Loucy (cell line): ENCODE results near the gene NUP54.

ENCODE experiments used
- H2AFZ ChIP-seq: fragments of 200-600 bp; sonication (generic); 2 replicates; pipeline ENCODE4 v1.6.0; 2016; ENCODE audit warnings: antibody characterized with exemption, mild to moderate bottlenecking, low read length, moderate library complexity
- H3F3A ChIP-seq: fragments of 200-600 bp; 2 replicates; pipeline ENCODE4 v1.6.0; 2016; ENCODE audit warnings: antibody characterized with exemption, low read depth, mild to moderate bottlenecking
- H3K27me3 ChIP-seq: fragments of 200-600 bp; sonication (generic); 2 replicates; pipeline ENCODE4 v1.6.1; 2014; ENCODE audit warnings: low read length, mild to moderate bottlenecking; ENCODE audit not compliant: insufficient read depth, poor library complexity, severe bottlenecking
- H3K36me3 ChIP-seq: fragments of 200-600 bp; sonication (generic); 2 replicates; pipeline ENCODE4 v1.6.1; 2016; ENCODE audit warnings: low read length; ENCODE audit not compliant: insufficient read depth
- H3K4me1 ChIP-seq: fragments of 200-600 bp; sonication (generic); 2 replicates; pipeline ENCODE4 v1.5.1; 2014; ENCODE audit warnings: low read length, mild to moderate bottlenecking; ENCODE audit not compliant: insufficient read depth, poor library complexity, severe bottlenecking
- H3K4me2 ChIP-seq: fragments of 200-600 bp; sonication (generic); 2 replicates; pipeline ENCODE4 v1.6.0; 2014; ENCODE audit warnings: antibody characterized with exemption, low read length, low read depth, mild to moderate bottlenecking; ENCODE audit not compliant: poor library complexity, severe bottlenecking
- H3K4me3 ChIP-seq: fragments of 200-600 bp; sonication (generic); 2 replicates; pipeline ENCODE4 v1.5.1; 2014; ENCODE audit warnings: low read length, mild to moderate bottlenecking, mixed read lengths; ENCODE audit not compliant: poor library complexity, severe bottlenecking
- H3K79me2 ChIP-seq: fragments of 200-600 bp; sonication (generic); 2 replicates; pipeline ENCODE4 v1.6.1; 2014; ENCODE audit warnings: low read length; ENCODE audit not compliant: insufficient read depth
- H3K9ac ChIP-seq: fragments of 200-600 bp; sonication (generic); 2 replicates; pipeline ENCODE4 v1.6.0; 2014; ENCODE audit warnings: mild to moderate bottlenecking, low read depth, low read length, moderate library complexity; ENCODE audit not compliant: poor library complexity, severe bottlenecking
- H3K9me2 ChIP-seq: fragments of 200-600 bp; sonication (generic); replicated peaks from 2 replicates; pipeline ENCODE4 v1.6.1; 2016; ENCODE audit warnings: low read depth, low read length, mixed read lengths
- H3K9me3 ChIP-seq: fragments of 200-600 bp; sonication (generic); 2 replicates; pipeline ENCODE4 v1.6.1; 2014; ENCODE audit warnings: mild to moderate bottlenecking, antibody characterized with exemption, low read length, low read depth; ENCODE audit not compliant: insufficient read depth
- H4K20me1 ChIP-seq: fragments of 200-600 bp; sonication (generic); 2 replicates; pipeline ENCODE4 v1.6.0; 2014; ENCODE audit warnings: antibody characterized with exemption, low read length, mild to moderate bottlenecking; ENCODE audit not compliant: insufficient read depth, poor library complexity, severe bottlenecking
- EZH2phosphoT487 ChIP-seq: fragments of 200-600 bp; IDR thresholded peaks from 2 replicates; pipeline ENCODE4 v1.6.1; 2018; ENCODE audit warnings: antibody characterized with exemption, mild to moderate bottlenecking, moderate library complexity, borderline replicate concordance
- TF ChIP-seq, protein P1 (sequence below): fragments of 200-600 bp; sonication (generic); conservative IDR thresholded peaks from 2 replicates; pipeline ENCODE4 v1.5.1; 2014; ENCODE audit warnings: mild to moderate bottlenecking, antibody characterized with exemption, low read length

NUP54 gene

DNA sequence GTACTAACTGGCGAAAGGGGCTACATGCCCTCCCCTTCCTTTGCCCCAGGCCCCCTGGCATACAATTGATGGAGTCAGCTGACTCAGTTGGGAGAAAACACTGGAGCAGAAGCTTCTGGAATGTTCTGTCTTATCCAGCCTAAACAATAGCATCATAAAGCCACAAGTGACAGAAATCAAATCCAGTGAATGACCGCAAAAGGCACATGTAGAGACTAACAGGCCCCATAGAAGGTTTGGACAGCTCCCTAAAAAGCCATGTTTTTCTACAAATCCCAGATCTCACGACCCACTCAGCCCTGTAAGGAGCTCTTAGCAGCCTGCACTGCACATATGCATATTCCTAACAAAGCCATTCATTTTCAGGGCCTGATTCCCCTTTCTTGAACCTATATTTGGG, 40.4 kb upstream of the NUP54 start:
- Histone ChIP-seq H3K36me3 (peaks cover 33% of the 10 kb centered on the region), H3F3A (no peaks in the 10 kb centered on the region), H3K27me3 (no peaks in the 10 kb centered on the region), H3K4me3 (no peak overlapping the region), H3K4me1 (no peaks in the 10 kb centered on the region), H3K9me2 (no peaks in the 10 kb centered on the region), H3K9me3 (peaks cover 7% of the 10 kb centered on the region), H3K9ac (no peak overlapping the region), H2AFZ (no peak overlapping the region), H4K20me1 (no peaks in the 10 kb centered on the region), H3K79me2 (0 out of 2 replicates have a peak, but pooled peaks cover 6% of the 10 kb centered on the region), H3K4me2 (no peak overlapping the region)
- TF ChIP-seq, protein P1, sequence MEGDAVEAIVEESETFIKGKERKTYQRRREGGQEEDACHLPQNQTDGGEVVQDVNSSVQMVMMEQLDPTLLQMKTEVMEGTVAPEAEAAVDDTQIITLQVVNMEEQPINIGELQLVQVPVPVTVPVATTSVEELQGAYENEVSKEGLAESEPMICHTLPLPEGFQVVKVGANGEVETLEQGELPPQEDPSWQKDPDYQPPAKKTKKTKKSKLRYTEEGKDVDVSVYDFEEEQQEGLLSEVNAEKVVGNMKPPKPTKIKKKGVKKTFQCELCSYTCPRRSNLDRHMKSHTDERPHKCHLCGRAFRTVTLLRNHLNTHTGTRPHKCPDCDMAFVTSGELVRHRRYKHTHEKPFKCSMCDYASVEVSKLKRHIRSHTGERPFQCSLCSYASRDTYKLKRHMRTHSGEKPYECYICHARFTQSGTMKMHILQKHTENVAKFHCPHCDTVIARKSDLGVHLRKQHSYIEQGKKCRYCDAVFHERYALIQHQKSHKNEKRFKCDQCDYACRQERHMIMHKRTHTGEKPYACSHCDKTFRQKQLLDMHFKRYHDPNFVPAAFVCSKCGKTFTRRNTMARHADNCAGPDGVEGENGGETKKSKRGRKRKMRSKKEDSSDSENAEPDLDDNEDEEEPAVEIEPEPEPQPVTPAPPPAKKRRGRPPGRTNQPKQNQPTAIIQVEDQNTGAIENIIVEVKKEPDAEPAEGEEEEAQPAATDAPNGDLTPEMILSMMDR = no peak
- TF ChIP-seq EZH2phosphoT487 = no peak

DNA sequence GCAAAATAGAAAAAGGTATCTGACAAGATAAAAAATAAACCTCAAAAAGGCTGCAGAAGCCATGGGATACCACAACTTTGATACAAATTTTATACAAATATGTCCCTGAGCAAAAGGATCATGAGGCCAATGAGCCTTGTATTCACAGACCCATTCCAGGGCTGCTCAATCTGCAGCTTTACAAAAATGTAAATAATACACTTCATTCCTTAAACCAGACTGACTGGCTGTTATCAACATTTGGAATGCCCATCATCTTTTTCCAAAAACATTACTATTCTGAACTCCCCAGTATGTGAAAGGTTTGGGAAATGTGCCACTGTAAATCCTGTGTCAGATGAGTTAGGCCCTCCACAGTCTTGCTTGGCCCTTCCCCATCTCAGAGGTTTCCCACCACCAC, 40.0 kb upstream of the NUP54 start:
- no peaks in the 10 kb centered on the region for H3K4me1 ChIP-seq
- H2AFZ ChIP-seq = no peak overlapping the region
- H3K9ac ChIP-seq = no peak overlapping the region
- H3K9me3 ChIP-seq = peaks cover 7% of the 10 kb centered on the region
- peaks cover 28% of the 10 kb centered on the region for H3K36me3 ChIP-seq
- H3F3A ChIP-seq = no peaks in the 10 kb centered on the region
- H4K20me1 ChIP-seq = no peaks in the 10 kb centered on the region
- no peak overlapping the region for H3K4me3 ChIP-seq
- no peaks in the 10 kb centered on the region for H3K27me3 ChIP-seq
- TF ChIP-seq, protein P1 = no peak
- TF ChIP-seq EZH2phosphoT487 = no peak
- 0 out of 2 replicates have a peak, but pooled peaks cover 6% of the 10 kb centered on the region for H3K79me2 ChIP-seq
- no peaks in the 10 kb centered on the region for H3K9me2 ChIP-seq
- H3K4me2 ChIP-seq = no peak overlapping the region

DNA sequence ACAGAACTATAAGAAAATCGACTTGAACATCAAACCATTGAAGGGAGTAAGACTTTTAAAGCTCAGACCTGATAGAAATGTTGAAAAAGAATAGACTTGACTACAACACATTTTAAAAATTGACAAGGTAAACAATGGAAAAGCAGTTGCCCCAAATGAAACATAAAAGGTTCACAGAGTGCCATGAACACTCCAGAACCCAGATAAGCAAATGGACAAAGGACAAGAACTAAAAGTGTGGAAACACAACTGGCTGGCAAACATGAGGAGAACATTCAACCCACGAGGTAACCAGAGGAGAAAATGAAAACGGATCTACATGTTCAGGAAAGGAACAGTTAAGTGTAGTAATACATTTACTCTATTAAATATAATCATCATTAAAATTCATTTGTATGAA, 39.0 kb upstream of the NUP54 start:
- Histone ChIP-seq H3K27me3 (no peaks in the 10 kb centered on the region), H4K20me1 (no peaks in the 10 kb centered on the region), H3K4me1 (no peaks in the 10 kb centered on the region), H3K4me3 (no peak overlapping the region), H3K4me2 (no peak overlapping the region), H3K9me2 (no peaks in the 10 kb centered on the region), H3F3A (no peaks in the 10 kb centered on the region), H2AFZ (no peak overlapping the region), H3K79me2 (0 out of 2 replicates have a peak, but pooled peaks cover 6% of the 10 kb centered on the region), H3K36me3 (peaks cover 19% of the 10 kb centered on the region; the same call in 1 of the 2 replicates), H3K9me3 (peaks cover 4% of the 10 kb centered on the region; the same call in 1 of the 2 replicates), H3K9ac (no peak overlapping the region)
- TF ChIP-seq, protein P1 = no peak
- no peak for TF ChIP-seq EZH2phosphoT487
